Measurements from ENCODE around the gene GNB3.
"Not testable (repeated sequence)": the region's sequence is repeated elsewhere in the genome, so short reads cannot be mapped to it uniquely, and the experiment has no call there.

The GNB3 gene

GRCh38 chr12:6886206-6886999, 45.7 kb downstream of the GNB3 start:
- not testable (repeated sequence) for FAIRE-seq

GRCh38 chr12:6887460-6887859, 46.7 kb downstream of the GNB3 start:
- FAIRE-seq = no peak

- no peak for FAIRE-seq
These were observed 47.6 kb downstream of the GNB3 start for GRCh38 chr12:6888360-6888759.

GRCh38 chr12:6888794-6889193, 48.1 kb downstream of the GNB3 start:
- not testable (repeated sequence) for FAIRE-seq

- FAIRE-seq = not testable (repeated sequence)
These were observed 49.2 kb downstream of the GNB3 start for GRCh38 chr12:6889775-6890573.

- FAIRE-seq = peak; percentile 37
These were observed 50.3 kb downstream of the GNB3 start for GRCh38 chr12:6890789-6891645.

GRCh38 chr12:6891646-6892001, 50.9 kb downstream of the GNB3 start:
- FAIRE-seq = no peak

GRCh38 chr12:6892683-6893082, 52.0 kb downstream of the GNB3 start:
- FAIRE-seq = not testable (repeated sequence)

- FAIRE-seq = no peak
These were observed 53.6 kb downstream of the GNB3 start for GRCh38 chr12:6894321-6894720.
